Esophagus squamous epithelium (tissue), 4 donors: ENCODE measurements around the gene MOV10.
A peak's percentile ranks its signal among the peaks of the same experiment; 100 is the strongest.

Source experiments
- POLR2A ChIP-seq, 4 donors: fragments of 450-650 bp; IDR thresholded peaks; one replicate each; pipeline ENCODE4 v1.6.1; 2017; ENCODE audit warnings: antibody characterized with exemption in 4 of 4, mild to moderate bottlenecking in 4 of 4, moderate library complexity in 3 of 4
- TF ChIP-seq, protein P1 (sequence below), 6 experiments: fragments of 450-650 bp in 4 of 6; fragments of 200-600 bp in 2 of 6; sonication (generic) in 2 of 6; IDR thresholded peaks; one replicate each; pipeline ENCODE4 v1.5.1; 2016 to 2019; ENCODE audit warnings: antibody characterized with exemption in 6 of 6, mild to moderate bottlenecking in 4 of 6, moderate library complexity in 4 of 6

DNA sequence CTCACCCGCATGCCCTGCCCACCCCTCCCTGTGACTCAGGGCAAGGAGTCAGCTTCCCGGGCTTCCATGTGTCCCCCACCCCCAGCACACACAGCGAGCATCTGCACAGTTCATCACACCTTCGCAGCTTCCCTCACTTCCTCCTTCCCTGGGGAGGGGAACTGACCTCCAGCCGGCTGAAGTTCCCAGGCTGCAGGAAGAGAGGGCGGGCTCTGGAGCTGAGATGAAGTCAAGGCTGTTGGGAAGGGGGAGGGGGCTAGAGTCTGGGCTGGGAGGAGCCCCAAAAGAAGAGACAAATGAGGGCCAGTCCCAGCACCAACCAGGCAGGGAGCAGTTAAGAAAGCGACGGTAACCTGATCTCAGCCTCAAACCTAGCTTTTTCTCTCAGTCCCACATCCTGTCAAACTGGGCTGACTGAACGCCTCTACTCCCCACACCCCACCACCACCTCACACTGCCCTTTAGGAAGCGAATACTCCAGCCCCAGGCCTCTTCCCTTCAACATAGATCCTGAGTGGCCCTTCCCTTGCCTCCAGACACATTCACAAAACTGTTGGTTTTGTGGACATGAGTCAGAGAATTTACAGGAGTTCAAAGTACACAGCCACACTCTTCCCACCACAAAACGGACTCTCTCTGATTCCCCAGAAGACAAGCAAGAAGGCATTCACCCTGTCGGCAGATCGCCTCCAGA lies 30.6 kb downstream of the MOV10 start:
- TF ChIP-seq, protein P1, sequence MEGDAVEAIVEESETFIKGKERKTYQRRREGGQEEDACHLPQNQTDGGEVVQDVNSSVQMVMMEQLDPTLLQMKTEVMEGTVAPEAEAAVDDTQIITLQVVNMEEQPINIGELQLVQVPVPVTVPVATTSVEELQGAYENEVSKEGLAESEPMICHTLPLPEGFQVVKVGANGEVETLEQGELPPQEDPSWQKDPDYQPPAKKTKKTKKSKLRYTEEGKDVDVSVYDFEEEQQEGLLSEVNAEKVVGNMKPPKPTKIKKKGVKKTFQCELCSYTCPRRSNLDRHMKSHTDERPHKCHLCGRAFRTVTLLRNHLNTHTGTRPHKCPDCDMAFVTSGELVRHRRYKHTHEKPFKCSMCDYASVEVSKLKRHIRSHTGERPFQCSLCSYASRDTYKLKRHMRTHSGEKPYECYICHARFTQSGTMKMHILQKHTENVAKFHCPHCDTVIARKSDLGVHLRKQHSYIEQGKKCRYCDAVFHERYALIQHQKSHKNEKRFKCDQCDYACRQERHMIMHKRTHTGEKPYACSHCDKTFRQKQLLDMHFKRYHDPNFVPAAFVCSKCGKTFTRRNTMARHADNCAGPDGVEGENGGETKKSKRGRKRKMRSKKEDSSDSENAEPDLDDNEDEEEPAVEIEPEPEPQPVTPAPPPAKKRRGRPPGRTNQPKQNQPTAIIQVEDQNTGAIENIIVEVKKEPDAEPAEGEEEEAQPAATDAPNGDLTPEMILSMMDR (IDR thresholded peaks at IDR 0.05), result no peak
- peak in 3 of 4 donors; percentile 29 to 64 (median 31) for TF ChIP-seq POLR2A (IDR thresholded peaks at IDR 0.05)
